Measurements from ENCODE around the gene FIGNL1. TPM values are rescaled to one million over a fixed set of nuclear protein-coding genes. Genes with fewer than 3 reads are reported as not detected.

FIGNL1 gene
- total RNA-seq, 1 experiment from 2014 or later, result 6.4 TPM

DNA sequence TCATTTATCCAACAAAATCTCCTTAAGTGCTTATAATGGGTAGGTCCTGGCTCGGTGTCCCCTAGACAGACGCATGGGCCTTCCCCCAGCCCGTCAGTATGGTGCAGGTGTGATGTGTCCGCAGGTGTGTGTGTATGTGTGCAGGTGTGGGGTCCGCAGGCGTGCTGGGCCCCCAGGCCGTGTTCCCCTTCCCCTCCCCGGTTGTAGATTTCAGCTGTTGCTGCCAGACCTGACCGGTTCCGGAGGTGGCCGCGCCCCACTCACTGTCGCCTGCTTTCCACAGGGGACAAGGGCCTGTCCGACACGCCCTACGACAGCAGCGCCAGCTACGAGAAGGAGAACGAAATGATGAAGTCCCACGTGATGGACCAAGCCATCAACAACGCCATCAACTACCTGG lies 50.5 kb downstream of the FIGNL1 start:
- H3K27ac Mint-ChIP-seq, result no peak overlapping the region
- H3K9me3 Mint-ChIP-seq, result no peaks in the 10 kb centered on the region
- no peak for ATAC-seq
- TF ChIP-seq CREM (CRISPR knock-in tag; IDR thresholded peaks at IDR 0.05) (no peak), ZNF423 (CRISPR knock-in tag; IDR thresholded peaks at IDR 0.05) (no peak), ZBTB21 (CRISPR knock-in tag; IDR thresholded peaks at IDR 0.05; ENCODE audit: borderline replicate concordance) (no peak), HMGA2 (CRISPR knock-in tag; IDR thresholded peaks at IDR 0.05) (no peak), SOX15 (CRISPR knock-in tag; IDR thresholded peaks at IDR 0.05) (no peak), TCF7 (CRISPR knock-in tag; IDR thresholded peaks at IDR 0.05; ENCODE audit: low read depth) (no peak), JUN (CRISPR knock-in tag; IDR thresholded peaks at IDR 0.05) (no peak)
- TF ChIP-seq, protein P1, sequence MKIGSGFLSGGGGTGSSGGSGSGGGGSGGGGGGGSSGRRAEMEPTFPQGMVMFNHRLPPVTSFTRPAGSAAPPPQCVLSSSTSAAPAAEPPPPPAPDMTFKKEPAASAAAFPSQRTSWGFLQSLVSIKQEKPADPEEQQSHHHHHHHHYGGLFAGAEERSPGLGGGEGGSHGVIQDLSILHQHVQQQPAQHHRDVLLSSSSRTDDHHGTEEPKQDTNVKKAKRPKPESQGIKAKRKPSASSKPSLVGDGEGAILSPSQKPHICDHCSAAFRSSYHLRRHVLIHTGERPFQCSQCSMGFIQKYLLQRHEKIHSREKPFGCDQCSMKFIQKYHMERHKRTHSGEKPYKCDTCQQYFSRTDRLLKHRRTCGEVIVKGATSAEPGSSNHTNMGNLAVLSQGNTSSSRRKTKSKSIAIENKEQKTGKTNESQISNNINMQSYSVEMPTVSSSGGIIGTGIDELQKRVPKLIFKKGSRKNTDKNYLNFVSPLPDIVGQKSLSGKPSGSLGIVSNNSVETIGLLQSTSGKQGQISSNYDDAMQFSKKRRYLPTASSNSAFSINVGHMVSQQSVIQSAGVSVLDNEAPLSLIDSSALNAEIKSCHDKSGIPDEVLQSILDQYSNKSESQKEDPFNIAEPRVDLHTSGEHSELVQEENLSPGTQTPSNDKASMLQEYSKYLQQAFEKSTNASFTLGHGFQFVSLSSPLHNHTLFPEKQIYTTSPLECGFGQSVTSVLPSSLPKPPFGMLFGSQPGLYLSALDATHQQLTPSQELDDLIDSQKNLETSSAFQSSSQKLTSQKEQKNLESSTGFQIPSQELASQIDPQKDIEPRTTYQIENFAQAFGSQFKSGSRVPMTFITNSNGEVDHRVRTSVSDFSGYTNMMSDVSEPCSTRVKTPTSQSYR (CRISPR knock-in tag; IDR thresholded peaks at IDR 0.05), result no peak
- TF ChIP-seq, protein P2, sequence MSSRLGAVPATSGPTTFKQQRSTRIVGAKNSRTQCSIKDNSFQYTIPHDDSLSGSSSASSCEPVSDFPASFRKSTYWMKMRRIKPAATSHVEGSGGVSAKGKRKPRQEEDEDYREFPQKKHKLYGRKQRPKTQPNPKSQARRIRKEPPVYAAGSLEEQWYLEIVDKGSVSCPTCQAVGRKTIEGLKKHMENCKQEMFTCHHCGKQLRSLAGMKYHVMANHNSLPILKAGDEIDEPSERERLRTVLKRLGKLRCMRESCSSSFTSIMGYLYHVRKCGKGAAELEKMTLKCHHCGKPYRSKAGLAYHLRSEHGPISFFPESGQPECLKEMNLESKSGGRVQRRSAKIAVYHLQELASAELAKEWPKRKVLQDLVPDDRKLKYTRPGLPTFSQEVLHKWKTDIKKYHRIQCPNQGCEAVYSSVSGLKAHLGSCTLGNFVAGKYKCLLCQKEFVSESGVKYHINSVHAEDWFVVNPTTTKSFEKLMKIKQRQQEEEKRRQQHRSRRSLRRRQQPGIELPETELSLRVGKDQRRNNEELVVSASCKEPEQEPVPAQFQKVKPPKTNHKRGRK (CRISPR knock-in tag; IDR thresholded peaks at IDR 0.05; ENCODE audit: borderline replicate concordance), result no peak
- TF ChIP-seq, protein P3, sequence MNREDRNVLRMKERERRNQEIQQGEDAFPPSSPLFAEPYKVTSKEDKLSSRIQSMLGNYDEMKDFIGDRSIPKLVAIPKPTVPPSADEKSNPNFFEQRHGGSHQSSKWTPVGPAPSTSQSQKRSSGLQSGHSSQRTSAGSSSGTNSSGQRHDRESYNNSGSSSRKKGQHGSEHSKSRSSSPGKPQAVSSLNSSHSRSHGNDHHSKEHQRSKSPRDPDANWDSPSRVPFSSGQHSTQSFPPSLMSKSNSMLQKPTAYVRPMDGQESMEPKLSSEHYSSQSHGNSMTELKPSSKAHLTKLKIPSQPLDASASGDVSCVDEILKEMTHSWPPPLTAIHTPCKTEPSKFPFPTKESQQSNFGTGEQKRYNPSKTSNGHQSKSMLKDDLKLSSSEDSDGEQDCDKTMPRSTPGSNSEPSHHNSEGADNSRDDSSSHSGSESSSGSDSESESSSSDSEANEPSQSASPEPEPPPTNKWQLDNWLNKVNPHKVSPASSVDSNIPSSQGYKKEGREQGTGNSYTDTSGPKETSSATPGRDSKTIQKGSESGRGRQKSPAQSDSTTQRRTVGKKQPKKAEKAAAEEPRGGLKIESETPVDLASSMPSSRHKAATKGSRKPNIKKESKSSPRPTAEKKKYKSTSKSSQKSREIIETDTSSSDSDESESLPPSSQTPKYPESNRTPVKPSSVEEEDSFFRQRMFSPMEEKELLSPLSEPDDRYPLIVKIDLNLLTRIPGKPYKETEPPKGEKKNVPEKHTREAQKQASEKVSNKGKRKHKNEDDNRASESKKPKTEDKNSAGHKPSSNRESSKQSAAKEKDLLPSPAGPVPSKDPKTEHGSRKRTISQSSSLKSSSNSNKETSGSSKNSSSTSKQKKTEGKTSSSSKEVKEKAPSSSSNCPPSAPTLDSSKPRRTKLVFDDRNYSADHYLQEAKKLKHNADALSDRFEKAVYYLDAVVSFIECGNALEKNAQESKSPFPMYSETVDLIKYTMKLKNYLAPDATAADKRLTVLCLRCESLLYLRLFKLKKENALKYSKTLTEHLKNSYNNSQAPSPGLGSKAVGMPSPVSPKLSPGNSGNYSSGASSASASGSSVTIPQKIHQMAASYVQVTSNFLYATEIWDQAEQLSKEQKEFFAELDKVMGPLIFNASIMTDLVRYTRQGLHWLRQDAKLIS (CRISPR knock-in tag; IDR thresholded peaks at IDR 0.05; ENCODE audit: borderline replicate concordance), result no peak
- POLR2A ChIA-PET, result no interaction called here
- 0 out of 2 replicates have a peak, but pooled peaks cover 7% of the 10 kb centered on the region for H3K4me1 Mint-ChIP-seq
- no peaks in the 10 kb centered on the region for H3K36me3 Mint-ChIP-seq
- H3K27me3 Mint-ChIP-seq (ENCODE audit: low read depth), result peaks cover 6% of the 10 kb centered on the region
- no peak for DNase-seq (ENCODE audit: low spot score)
- CTCF ChIA-PET, result no interaction called here
- no peak overlapping the region for H3K4me3 Mint-ChIP-seq

DNA sequence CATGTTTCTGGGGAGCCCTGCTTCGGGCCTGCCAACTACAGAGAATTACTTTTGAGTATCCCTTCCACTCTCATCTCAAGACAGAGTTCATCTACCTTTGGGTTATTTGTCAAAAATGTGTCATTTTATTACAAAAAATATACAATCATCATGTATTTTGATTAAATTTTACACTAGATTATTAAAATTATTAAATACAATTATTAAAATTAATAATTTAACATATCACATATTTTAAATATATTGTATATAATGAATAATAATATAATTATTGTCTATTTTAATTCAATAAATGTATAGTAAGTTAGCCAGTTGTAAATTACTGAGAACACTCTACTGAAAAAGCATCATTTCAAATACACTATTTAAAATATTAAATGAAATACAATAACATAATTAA lies 50.9 kb downstream of the FIGNL1 start:
- no peak for ATAC-seq
- peaks cover 6% of the 10 kb centered on the region for H3K27me3 Mint-ChIP-seq (ENCODE audit: low read depth)
- H3K4me3 Mint-ChIP-seq, result no peak overlapping the region
- 0 out of 2 replicates have a peak, but pooled peaks cover 7% of the 10 kb centered on the region for H3K4me1 Mint-ChIP-seq
- H3K9me3 Mint-ChIP-seq, result no peaks in the 10 kb centered on the region
- no peak for TF ChIP-seq ATF1 (CRISPR knock-in tag; IDR thresholded peaks at IDR 0.05)
- peak; percentile 91 for TF ChIP-seq HMGA2 (CRISPR knock-in tag; IDR thresholded peaks at IDR 0.05)
- ChIA-PET CTCF (no interaction called here), POLR2A (no interaction called here)
- no peak overlapping the region for H3K27ac Mint-ChIP-seq
- no peaks in the 10 kb centered on the region for H3K36me3 Mint-ChIP-seq
- DNase-seq (ENCODE audit: low spot score), result no peak

DNA sequence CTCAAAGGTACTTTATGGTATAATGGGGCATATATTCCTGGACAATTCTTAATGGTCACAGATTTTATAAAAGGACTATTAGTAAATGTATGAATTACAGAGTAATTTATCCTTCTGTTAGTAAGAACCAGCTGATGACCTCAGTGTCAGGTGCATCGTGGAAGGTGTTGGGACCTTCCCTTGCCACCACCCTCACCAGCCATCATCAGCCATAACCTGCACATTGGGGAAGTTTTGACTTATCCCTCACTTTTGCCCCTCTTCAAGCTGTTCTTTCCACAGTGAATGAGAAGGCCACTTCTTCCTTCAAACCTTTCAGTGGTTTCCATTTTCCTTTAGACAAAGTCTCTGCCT lies 52.2 kb downstream of the FIGNL1 start:
- Mint-ChIP-seq H3K27me3 (ENCODE audit: low read depth) (peaks cover 6% of the 10 kb centered on the region), H3K27ac (no peak overlapping the region), H3K36me3 (no peaks in the 10 kb centered on the region), H3K9me3 (no peaks in the 10 kb centered on the region), H3K4me1 (0 out of 2 replicates have a peak, but pooled peaks cover 9% of the 10 kb centered on the region), H3K4me3 (no peak overlapping the region)
- no peak for DNase-seq (ENCODE audit: low spot score)
- POLR2A ChIA-PET, result no interaction called here
- CTCF ChIA-PET, result no interaction called here
- no peak for ATAC-seq
- TF ChIP-seq, protein P2 (CRISPR knock-in tag; IDR thresholded peaks at IDR 0.05; ENCODE audit: borderline replicate concordance), result no peak
- TF ChIP-seq, protein P4, sequence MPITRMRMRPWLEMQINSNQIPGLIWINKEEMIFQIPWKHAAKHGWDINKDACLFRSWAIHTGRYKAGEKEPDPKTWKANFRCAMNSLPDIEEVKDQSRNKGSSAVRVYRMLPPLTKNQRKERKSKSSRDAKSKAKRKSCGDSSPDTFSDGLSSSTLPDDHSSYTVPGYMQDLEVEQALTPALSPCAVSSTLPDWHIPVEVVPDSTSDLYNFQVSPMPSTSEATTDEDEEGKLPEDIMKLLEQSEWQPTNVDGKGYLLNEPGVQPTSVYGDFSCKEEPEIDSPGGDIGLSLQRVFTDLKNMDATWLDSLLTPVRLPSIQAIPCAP (CRISPR knock-in tag; IDR thresholded peaks at IDR 0.05), result no peak
- TF ChIP-seq HMGA2 (CRISPR knock-in tag; IDR thresholded peaks at IDR 0.05), result no peak
- no peak for TF ChIP-seq ZNF232 (CRISPR knock-in tag; IDR thresholded peaks at IDR 0.05)
- no peak for TF ChIP-seq JUN (CRISPR knock-in tag; IDR thresholded peaks at IDR 0.05)
- TF ChIP-seq, protein P5, sequence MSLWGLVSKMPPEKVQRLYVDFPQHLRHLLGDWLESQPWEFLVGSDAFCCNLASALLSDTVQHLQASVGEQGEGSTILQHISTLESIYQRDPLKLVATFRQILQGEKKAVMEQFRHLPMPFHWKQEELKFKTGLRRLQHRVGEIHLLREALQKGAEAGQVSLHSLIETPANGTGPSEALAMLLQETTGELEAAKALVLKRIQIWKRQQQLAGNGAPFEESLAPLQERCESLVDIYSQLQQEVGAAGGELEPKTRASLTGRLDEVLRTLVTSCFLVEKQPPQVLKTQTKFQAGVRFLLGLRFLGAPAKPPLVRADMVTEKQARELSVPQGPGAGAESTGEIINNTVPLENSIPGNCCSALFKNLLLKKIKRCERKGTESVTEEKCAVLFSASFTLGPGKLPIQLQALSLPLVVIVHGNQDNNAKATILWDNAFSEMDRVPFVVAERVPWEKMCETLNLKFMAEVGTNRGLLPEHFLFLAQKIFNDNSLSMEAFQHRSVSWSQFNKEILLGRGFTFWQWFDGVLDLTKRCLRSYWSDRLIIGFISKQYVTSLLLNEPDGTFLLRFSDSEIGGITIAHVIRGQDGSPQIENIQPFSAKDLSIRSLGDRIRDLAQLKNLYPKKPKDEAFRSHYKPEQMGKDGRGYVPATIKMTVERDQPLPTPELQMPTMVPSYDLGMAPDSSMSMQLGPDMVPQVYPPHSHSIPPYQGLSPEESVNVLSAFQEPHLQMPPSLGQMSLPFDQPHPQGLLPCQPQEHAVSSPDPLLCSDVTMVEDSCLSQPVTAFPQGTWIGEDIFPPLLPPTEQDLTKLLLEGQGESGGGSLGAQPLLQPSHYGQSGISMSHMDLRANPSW (CRISPR knock-in tag; conservative IDR thresholded peaks at IDR 0.05; ENCODE audit: low read depth), result no peak
- no peak for TF ChIP-seq TP53 (CRISPR knock-in tag; IDR thresholded peaks at IDR 0.05)
- TF ChIP-seq SP1 (CRISPR knock-in tag; conservative IDR thresholded peaks at IDR 0.05), result no peak
- TF ChIP-seq MXD4 (CRISPR knock-in tag; IDR thresholded peaks at IDR 0.05; ENCODE audit: borderline replicate concordance), result no peak

Data from WTC11 (cell line).